Testis (tissue), 3 donors: ENCODE measurements around the gene NPL. TPM values are rescaled to one million over a fixed set of nuclear protein-coding genes. Genes with fewer than 3 reads are reported as not detected.

ENCODE experiments used
- DNase-seq: peaks from one replicate; pipeline ENCODE4 v3.0.0-alpha.2; 2019
- H3K27ac ChIP-seq, 2 donors: fragments of 200-600 bp; sonication (generic); one replicate each; pipeline ENCODE4 v1.5.1; 2019
- H3K27me3 ChIP-seq: fragments of 200-600 bp; sonication (generic); one replicate; pipeline ENCODE4 v1.5.1; 2019
- H3K36me3 ChIP-seq: fragments of 200-600 bp; sonication (generic); one replicate; pipeline ENCODE4 v1.5.1; 2017; ENCODE audit warnings: low read depth; ENCODE audit errors: missing control alignments
- H3K4me1 ChIP-seq: fragments of 200-600 bp; sonication (generic); one replicate; pipeline ENCODE4 v1.5.1; 2019
- H3K4me3 ChIP-seq, 2 donors: fragments of 200-600 bp; sonication (generic); one replicate each; pipeline ENCODE4 v1.5.1; 2017 to 2019
- H3K9me3 ChIP-seq: fragments of 200-600 bp; sonication (generic); one replicate; pipeline ENCODE4 v1.5.1; 2017
- CTCF ChIP-seq, 3 experiments: fragments of 450-650 bp in 2 of 3; fragments of 200-600 bp in 1 of 3; sonication (generic) in 1 of 3; IDR thresholded peaks; one replicate each; pipeline ENCODE4 v1.5.1; 2016 to 2019; ENCODE audit warnings: antibody characterized with exemption in 3 of 3, mild to moderate bottlenecking in 2 of 3, moderate library complexity in 1 of 3
- POLR2A ChIP-seq: fragments of 450-650 bp; IDR thresholded peaks from one replicate; pipeline ENCODE4 v1.6.1; 2017; ENCODE audit warnings: antibody characterized with exemption, mild to moderate bottlenecking, moderate library complexity
- WGBS, 2 donors: methylation state at CpG; one replicate each; pipeline ENCODE4 v1.1.5; 2018; 5-methylcytosine and 5-hydroxymethylcytosine counted together
- intact Hi-C: fragments of 100-400 bp; cut with DNase I; formaldehyde crosslinking; loops from one replicate; pipeline ENCODE4 v1.15.1; 2023; ENCODE audit warnings: low total_unique reads
- polyA plus RNA-seq: library from polyadenylated mRNA; stranded (reverse); fragments of 350-450 nt; fragmentation: Illumina TruSeq; extraction: RNeasy Lipid Tissue Mini Kit (QIAGEN cat#74804); gene quantifications from one replicate; pipeline ENCODE4 v1.2.3, GENCODE V29; 2014; ENCODE audit warnings: low read depth, low replicate concordance; ENCODE audit not compliant: insufficient read depth
- total RNA-seq, 2 donors: library from RNA; depleted of rRNA; stranded (reverse); fragments of >200 nt; gene quantifications; one replicate each; pipeline ENCODE4 v1.2.3, GENCODE V29; 2016

The NPL gene
- total and polyA plus RNA-seq, 3 donors from 2014 or later, result 11.1 to 22.5 (median 21.6) TPM

DNA sequence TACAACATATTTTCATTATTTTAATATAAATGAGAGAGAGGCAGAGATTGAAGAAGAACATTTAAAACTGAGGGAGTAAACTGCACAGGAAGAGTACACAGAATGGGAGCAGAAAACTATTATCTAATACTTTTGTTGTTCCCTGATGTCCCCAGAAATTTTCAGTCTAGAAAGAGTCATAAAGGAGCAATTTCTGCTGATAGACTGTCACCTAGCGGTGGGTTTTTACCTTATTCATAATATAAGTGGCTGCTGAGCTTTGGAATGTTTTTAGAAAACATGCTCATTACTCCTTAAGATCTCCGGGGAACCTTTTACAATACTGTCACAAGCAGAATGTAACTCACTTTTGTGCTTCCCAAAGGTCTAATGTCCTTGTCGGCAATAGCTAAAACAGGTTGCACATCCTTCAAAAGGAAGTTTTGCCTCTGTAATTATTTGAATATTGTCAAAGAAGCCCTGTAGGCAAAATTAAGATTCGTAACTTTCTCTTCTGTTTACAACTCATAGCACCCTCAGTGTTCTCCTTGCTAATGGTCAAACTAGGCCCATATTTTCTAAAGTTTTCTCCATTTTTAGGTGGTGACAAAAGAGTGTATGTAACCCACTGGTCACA, 4.9 kb upstream of the NPL start:
- Histone ChIP-seq H3K27ac (no peak overlapping the region), H3K4me3 (no peak overlapping the region), H3K36me3 (no peaks in the 10 kb centered on the region), H3K27me3 (no peaks in the 10 kb centered on the region), H3K9me3 (no peaks in the 10 kb centered on the region), H3K4me1 (no peaks in the 10 kb centered on the region)
- intact Hi-C loops, result loop anchor here (10.0 kb wide), 1 partner anchor 700 kb away; no protein-coding TSS in a partner anchor
- no peak for TF ChIP-seq POLR2A
- TF ChIP-seq CTCF (IDR thresholded peaks at IDR 0.05), result peak; percentile 67 to 83 (median 81)
- peak; percentile 37 for DNase-seq
- 44 to 61% methylated on average over 4 of the region's 4 CpGs for WGBS, 2 donors

GRCh38 chr1:182785181-182785580, 4.4 kb upstream of the NPL start:
- no peak for DNase-seq
- WGBS, 2 donors, result 83 to 87% methylated on average over 2 of the region's 2 CpGs
- intact Hi-C loops, result loop anchor here (10.0 kb wide), 1 partner anchor 700 kb away; no protein-coding TSS in a partner anchor
- Histone ChIP-seq H3K27ac (no peak overlapping the region), H3K4me1 (no peaks in the 10 kb centered on the region), H3K4me3 (no peak overlapping the region), H3K27me3 (no peaks in the 10 kb centered on the region), H3K36me3 (no peaks in the 10 kb centered on the region), H3K9me3 (no peaks in the 10 kb centered on the region)
- TF ChIP-seq CTCF (IDR thresholded peaks at IDR 0.05) (no peak), POLR2A (no peak)

GRCh38 chr1:182786223-182786994, 3.2 kb upstream of the NPL start:
- intact Hi-C loops, result loop anchor here (10.0 kb wide), 1 partner anchor 702 kb away; no protein-coding TSS in a partner anchor
- no peak overlapping the region for H3K4me3 ChIP-seq
- H3K27me3 ChIP-seq, result no peaks in the 10 kb centered on the region
- H3K9me3 ChIP-seq, result no peaks in the 10 kb centered on the region
- H3K36me3 ChIP-seq, result no peaks in the 10 kb centered on the region
- DNase-seq, result peak; percentile 63
- H3K4me1 ChIP-seq, result no peaks in the 10 kb centered on the region
- 60 to 67% methylated on average over 6 of the region's 6 CpGs for WGBS, 2 donors
- H3K27ac ChIP-seq, result no peak overlapping the region
- TF ChIP-seq CTCF (IDR thresholded peaks at IDR 0.05) (peak; percentile 35 to 61 (median 59)), POLR2A (no peak)

GRCh38 chr1:182786995-182787324, 2.6 kb upstream of the NPL start:
- DNase-seq, result no peak

More at GRCh38 chr1:182786995-182787324, 2.6 kb upstream of the NPL start:
- Histone ChIP-seq H3K27ac (no peak overlapping the region), H3K4me3 (no peak overlapping the region), H3K4me1 (no peaks in the 10 kb centered on the region), H3K9me3 (no peaks in the 10 kb centered on the region), H3K27me3 (no peaks in the 10 kb centered on the region), H3K36me3 (no peaks in the 10 kb centered on the region)
- 73 to 82% methylated on average over 4 of the region's 4 CpGs for WGBS, 2 donors
- intact Hi-C loops, result loop anchor here (10.0 kb wide), 1 partner anchor 702 kb away; no protein-coding TSS in a partner anchor
- TF ChIP-seq CTCF (IDR thresholded peaks at IDR 0.05), result no peak
- TF ChIP-seq POLR2A, result no peak
